ENCODE measurements around the gene ERC1.

- TF ChIP-seq POLR2A (IDR thresholded peaks at IDR 0.05), result no peak
- no peak for TF ChIP-seq CTCF (IDR thresholded peaks at IDR 0.05)
Observed at GRCh38 chr12:1344245-1344644, 353.2 kb downstream of the ERC1 start.

Data from uterus (tissue), 2 donors.